Stimulated activated CD8-positive, alpha-beta memory T cell treated with anti-CD3 and anti-CD28 coated beads, Interleukin-4, amount 100 ng/mL, for 24 hours (primary cell): Measurements from ENCODE around the gene MEX3D.
"Not testable (repeated sequence)": the region's sequence is repeated elsewhere in the genome, so short reads cannot be mapped to it uniquely, and the experiment has no call there.

ENCODE experiments used
- DNase-seq: peaks from one replicate; pipeline ENCODE4 v3.0.0-alpha.2; 2020; ENCODE audit warnings: low read depth

The MEX3D gene

GRCh38 chr19:1571358-1571757, 3.2 kb upstream of the MEX3D start:
- no peak for DNase-seq

- no peak for DNase-seq
Observed at GRCh38 chr19:1570836-1571235, 2.7 kb upstream of the MEX3D start.

- DNase-seq: no peak
Observed at GRCh38 chr19:1569997-1570396, 1.9 kb upstream of the MEX3D start.

- no peak for DNase-seq
Observed at GRCh38 chr19:1567848-1568227, 287 bp downstream of the MEX3D start.

GRCh38 chr19:1567116-1567847, 843 bp downstream of the MEX3D start:
- no peak for DNase-seq

GRCh38 chr19:1566392-1567115, 1.6 kb downstream of the MEX3D start:
- DNase-seq: no peak

- DNase-seq: no peak
Observed at GRCh38 chr19:1563251-1563650, 4.9 kb downstream of the MEX3D start.

- no peak for DNase-seq
Observed at GRCh38 chr19:1561236-1561842, 6.8 kb downstream of the MEX3D start.

- DNase-seq: no peak
Observed at GRCh38 chr19:1560286-1560882, 7.7 kb downstream of the MEX3D start.

GRCh38 chr19:1558552-1558951, 9.6 kb downstream of the MEX3D start:
- DNase-seq: no peak

- no peak for DNase-seq
Observed at GRCh38 chr19:1556390-1557070, 11.6 kb downstream of the MEX3D start.

GRCh38 chr19:1555487-1556389, 12.4 kb downstream of the MEX3D start:
- DNase-seq: no peak

- no peak for DNase-seq
Observed at GRCh38 chr19:1554968-1555367, 13.2 kb downstream of the MEX3D start.

- no peak for DNase-seq
Observed at GRCh38 chr19:1553415-1553814, 14.7 kb downstream of the MEX3D start.

- no peak for DNase-seq
Observed at GRCh38 chr19:1551068-1552040, 16.8 kb downstream of the MEX3D start.

GRCh38 chr19:1549332-1549945, 18.7 kb downstream of the MEX3D start:
- no peak for DNase-seq

- DNase-seq: no peak
Observed at GRCh38 chr19:1540365-1540925, 27.7 kb downstream of the MEX3D start.

GRCh38 chr19:1539749-1540148, 28.4 kb downstream of the MEX3D start:
- DNase-seq: not testable (repeated sequence)

GRCh38 chr19:1538978-1539377, 29.1 kb downstream of the MEX3D start:
- no peak for DNase-seq
